Left renal cortex interstitium (tissue), 4 donors: Measurements from ENCODE around the gene PNKD. TPM values are rescaled to one million over a fixed set of nuclear protein-coding genes. Genes with fewer than 3 reads are reported as not detected.
"Not testable (repeated sequence)": the region's sequence is repeated elsewhere in the genome, so short reads cannot be mapped to it uniquely, and the experiment has no call there.

Experiments
- DNase-seq, 4 donors: peaks; one replicate each; pipeline ENCODE4 v3.0.0-alpha.2; 2013; ENCODE audit warnings: low read depth in 4 of 4, low spot score in 2 of 4, missing footprints in 1 of 4
- polyA plus RNA-seq, 4 donors: library from polyadenylated mRNA; unstranded; fragments of 120-200 nt; gene quantifications; one replicate each; pipeline ENCODE4 v1.2.1, GENCODE V29; 2013; ENCODE audit not compliant: insufficient read length in 4 of 4

The PNKD gene
- polyA plus RNA-seq, 4 donors = 102 to 133 (median 119) TPM

DNA sequence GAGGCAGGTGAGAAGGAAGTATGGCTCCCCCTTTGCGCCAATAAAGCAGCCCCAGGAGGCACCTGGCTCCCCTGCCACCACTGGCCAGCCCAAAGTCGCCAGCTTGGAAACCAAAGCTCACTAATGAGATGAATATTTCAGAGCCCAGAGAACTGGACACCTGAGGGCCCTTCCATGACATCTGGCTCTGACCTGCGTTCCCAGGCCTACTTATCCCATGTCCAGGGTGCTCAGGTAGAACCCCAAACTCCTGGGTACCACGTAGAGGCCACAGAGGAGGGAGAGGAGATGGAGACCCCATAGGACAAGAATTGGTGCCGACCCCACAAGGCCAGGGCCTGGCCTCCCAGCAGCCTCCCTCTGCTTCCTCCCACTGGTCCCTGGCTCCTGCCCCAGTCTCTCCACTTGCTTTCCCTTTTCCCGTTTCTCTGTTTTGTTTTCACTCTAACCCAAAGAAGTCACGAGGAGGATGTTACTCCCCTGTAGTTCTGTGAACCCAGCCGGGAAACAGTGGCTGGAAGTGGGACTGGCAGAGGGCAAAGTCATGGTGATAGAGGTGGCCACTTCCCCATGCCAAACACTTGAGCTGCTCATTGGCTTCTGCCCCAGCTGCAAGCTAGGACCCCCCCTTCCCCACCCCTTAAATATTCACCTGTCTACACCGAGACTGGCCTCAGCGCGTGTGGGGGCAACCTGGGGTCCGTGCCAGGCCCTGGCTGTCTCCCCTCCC, 21.2 kb downstream of the PNKD start:
- no peak for DNase-seq

DNA sequence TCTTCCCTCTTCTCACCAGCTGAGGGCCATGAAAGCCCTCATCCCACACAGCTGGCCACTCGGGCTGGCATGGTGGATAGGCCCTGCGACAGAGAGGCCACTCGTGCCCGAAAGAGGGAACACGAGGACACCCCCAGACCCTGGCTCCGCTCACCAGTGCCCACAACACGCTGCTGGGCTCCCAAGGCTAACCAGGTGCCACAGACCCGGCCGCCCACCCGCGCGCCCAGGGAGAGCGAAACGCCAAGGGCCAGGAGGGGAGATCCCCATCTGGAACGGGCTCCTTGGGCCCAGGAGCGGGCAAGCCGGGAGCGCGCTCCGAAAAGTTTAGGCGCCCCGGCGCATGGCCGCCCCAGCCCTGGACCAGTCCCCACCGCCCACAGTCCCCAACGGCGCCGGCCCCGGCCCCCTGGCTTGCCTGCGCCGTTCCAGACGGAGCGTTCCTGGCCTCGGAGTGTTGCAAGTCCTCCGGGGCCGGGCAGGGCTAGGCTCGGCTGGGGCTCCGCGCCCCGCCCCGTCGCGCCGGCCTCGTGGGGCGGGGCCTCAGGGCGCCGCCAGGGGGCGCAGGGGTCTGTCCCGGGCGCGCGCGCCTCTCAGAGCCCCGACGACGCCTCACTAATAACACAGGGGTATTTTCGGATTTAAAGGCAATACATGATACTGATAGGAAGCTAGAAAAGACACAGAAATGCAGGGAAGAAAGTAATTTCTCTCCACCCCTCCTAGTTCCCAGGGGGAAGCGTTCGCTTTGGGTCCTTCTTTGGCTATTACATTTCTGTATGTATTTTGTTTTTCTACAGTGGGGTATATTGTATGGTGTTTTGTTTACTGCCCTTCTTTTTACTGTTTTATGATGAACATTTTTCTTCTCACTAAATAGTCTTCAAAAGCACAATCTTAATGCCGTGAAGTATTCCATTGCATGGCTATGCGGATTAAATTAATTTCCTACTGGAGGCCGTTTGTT, 22.0 kb downstream of the PNKD start, which contains the start of gene TMBIM1:
Gene TMBIM1 (minus strand): TSS at position 456 of the 967 bp plus-strand sequence. CDS start 10,362 bp downstream, outside the sequence.
- no peak for DNase-seq

DNA sequence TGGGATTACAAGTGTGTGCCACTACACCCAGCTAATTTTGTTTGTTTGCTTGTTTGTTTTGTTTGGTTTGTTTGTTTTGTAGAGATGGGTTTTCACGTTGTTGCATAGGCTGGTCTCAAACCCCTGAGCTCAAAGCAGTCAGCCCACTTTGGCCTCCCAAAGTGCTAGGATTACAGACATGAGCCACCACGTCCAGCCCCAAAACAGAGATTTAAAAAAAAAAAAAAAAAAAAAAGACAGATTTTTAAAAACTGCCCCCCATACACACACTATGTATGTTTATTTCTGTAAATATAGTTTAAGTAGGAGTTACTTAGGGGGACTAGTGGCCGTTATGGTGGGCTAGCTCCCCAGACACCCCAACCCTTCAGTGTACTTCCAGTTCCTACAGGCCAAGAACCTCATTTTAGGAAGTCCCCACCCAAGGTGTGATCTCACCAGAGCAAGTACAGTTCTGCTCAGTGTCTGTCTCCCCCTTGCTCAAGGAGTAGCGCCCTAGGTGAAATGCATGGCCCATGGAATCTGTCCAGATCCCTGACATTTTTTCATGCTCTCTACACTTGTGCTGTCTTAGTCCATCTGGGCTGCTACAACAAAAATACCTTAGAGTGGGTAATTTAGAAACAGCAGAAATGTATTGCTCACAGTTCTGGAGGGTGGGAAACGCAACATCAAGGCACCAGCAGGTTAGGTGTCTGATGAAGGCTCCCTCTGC, 23.6 kb downstream of the PNKD start:
- DNase-seq = no peak

DNA sequence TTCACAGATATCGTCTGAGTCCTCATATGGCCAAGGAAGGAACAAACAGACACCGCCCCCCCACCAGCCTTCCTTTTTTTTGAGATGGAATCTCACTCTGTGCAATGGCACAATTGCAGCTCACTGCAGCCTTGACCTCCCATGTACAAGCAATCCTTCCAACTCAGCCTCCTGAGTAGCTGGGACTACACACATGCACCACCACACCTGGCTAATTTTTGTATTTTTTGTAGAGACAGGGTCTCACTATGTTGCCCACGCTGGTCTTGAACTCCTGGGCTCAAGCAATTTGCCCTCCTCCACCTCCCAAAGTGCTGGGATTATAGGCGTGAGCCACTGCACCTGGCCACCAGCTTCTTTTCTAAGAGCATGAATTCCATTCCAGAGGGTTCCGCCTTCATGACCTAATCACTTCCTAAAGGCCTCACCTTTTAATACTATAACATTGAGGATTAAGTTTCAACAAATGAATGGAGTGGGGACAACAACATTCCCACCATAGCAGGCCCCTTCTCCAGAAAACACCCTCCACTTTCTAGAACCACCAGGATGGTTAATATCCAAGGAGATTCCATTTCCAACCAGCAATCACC, 24.2 kb downstream of the PNKD start:
- no peak for DNase-seq

DNA sequence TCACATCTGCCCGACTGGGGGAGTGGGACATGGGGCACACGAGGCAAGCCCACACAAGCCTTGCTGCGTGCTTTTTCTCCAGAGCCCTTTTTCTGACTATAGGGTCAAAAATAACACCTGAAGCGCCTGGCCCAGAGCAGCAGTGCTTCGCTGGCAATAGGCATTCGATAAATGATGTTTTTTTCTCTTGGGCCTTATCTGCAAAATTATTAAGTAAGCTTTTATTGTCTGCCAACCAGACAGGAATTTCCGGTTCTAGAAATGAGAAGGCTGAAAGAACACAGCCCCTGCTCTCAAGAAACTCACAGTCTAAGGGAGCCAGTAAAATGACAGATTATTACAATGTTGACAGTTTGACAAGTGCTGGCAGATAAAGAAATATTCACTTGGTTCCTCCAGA, 24.7 kb downstream of the PNKD start:
- no peak for DNase-seq

DNA sequence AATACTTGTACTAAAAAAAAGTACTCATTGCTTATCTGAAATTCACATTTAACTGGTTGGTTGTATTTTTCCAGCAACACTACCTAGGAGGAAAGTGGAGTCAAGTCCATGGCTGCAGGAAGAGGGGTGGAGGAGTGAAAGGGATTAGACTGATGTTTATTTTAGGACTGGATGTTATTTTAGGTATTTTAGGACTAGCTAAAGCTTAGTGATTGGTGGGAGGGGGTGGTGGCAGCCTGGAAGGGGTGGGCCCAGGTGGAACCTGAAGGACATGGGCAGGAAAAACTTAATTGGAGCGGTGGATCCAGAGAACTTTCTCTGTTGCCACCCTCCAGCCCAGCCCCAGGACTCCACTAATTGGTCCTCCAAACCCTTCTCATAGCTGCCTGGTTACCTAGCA, 25.9 kb downstream of the PNKD start:
- no peak for DNase-seq

DNA sequence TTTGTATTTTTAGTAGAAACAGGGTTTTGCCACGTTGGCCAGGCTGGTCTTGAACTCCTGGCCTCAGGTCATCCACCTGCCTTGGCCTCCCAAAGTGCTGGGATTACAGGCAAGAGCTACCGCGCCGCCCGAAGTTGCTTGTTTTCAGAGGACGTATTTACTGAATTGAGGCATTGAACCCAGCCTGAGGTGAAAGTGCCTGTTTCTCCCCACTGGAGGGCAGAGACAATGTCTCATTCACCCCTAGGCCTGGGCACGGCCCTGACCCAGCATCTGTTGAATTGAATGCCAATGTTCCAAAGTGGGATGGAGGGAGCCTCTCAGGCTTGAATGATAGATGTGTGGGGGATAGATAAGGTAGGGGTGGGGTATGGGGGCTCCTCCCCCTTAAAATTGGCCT, 26.5 kb downstream of the PNKD start:
- DNase-seq = no peak

DNA sequence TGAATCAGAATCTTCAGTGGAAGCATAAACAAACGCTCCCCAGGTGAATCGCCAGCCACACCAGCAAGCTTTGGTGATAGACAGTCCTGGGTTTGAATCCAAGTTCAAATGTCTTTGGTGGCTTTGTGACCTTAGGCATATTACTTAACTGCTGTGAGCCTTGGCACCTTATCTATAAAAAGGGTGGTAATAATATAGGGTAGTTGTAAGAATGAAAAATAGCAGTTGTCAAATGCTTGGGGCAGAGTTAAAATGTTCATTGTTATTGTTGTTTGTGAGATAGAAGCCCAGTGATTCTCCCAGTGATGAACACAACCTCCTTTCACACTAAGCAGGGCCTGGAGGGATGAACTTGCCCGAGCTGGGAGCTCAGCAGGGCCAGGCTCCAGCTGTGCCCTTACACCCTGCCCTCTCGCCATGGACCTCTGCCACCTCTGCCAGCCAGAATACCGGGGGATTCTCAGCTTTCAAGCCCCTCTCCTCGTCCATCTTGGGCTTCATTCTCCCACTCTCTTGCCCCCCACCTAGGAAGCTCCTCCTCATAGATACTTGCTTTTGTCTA, 28.1 kb downstream of the PNKD start:
- no peak for DNase-seq

DNA sequence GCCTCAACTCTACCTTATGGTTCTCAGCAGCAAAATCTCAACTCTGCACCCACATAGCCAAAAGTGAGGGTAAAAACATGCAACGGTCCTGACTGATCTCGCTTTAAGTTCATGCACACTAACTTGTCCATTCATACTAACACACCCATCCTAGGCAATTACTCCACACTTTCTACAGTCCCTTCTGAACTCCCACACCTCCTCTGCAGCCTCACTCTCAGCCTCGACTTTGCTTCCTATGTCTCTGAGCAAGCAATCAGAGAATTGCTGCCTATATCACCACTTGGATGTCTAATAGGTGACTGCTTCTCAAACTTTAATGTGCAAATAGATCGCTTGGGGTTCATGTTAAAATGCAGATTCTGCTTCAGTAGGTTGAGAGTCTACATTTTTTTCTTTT, 29.8 kb downstream of the PNKD start:
- no peak for DNase-seq

DNA sequence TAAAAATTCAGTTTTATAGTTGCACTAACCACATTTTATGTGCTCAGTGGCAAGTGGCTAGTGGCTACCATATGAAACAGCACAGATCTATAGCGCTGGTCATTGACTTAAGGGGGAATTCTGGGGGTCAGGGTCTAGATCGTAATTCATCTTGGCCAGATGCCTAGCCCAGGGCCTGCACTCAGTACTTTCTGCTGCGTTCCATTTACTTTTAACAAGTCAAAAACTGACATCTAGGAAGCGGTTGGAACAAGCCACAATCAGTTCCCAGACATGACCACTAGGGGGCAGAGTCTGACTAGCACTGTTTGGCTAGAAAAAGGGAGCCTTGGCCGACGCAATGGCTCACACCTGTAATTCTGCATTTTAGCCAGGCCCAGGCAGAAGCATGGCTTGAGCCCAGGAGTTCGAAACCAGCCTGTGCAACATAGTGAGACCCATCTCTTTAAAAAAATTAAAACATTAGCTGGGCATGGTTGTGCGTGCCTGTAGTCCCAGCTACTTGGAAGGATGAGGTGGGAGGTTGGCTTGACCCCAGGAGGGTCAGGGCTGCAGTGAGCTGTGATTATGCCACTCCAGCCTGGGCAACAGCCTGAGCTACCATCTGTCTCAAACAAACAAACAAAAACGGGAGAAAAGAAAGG, 31.0 kb downstream of the PNKD start:
- peak in 3 of 4 donors; percentile 78 to 92 (median 81) for DNase-seq

DNA sequence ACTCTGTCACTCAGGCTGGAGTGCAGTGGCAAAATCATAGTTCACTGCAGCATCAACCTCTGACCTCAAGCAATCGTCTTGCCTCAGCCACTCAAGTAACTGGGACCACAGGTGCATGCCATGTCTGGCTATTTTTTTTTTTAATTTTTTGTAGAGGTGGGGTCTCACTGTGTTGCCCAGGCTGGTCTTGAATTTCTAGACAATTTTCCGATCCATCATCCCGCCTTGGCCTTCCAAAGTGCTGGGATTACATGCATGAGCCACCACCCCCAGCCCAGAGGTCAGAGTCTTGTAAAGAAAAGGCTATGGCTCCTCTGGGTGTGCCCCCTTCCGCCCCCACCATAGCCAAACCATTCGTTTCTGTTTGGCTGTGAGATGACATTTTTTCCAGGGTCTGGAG, 35.1 kb downstream of the PNKD start:
- no peak for DNase-seq

DNA sequence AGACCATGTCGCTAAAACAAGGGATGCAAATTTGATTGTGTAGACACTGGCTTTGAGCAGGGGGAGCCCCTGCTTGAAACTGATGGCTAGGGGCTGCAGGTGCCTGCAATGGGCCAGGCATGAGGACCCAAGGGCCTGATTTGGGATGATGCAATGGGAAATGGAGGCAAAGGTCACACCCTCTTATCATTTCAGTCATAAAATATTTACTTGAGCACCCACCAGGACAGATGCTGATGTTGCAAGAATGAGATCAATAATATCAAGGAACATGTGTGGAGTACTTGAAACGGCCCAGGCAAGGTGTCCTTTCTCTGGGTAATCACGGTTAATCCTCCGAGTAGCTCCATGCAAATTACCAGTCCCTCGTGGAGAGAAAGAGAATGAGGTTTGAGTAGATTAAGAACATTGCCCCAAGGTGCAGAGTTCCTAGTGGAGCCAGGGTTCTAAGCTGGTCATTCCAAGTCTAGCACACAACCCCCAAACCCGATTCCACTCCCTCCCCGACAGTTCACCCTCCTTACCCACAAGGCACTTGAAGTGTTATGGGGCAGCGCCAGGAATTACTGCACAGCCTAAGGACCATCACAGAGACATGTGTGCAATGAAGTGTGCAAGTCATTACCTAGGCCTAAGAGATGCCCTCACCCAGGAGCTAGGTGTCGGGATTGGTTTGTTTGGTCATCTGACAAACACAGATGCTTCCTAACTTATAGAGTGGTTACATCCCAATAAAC, 36.0 kb downstream of the PNKD start:
- DNase-seq = no peak

DNA sequence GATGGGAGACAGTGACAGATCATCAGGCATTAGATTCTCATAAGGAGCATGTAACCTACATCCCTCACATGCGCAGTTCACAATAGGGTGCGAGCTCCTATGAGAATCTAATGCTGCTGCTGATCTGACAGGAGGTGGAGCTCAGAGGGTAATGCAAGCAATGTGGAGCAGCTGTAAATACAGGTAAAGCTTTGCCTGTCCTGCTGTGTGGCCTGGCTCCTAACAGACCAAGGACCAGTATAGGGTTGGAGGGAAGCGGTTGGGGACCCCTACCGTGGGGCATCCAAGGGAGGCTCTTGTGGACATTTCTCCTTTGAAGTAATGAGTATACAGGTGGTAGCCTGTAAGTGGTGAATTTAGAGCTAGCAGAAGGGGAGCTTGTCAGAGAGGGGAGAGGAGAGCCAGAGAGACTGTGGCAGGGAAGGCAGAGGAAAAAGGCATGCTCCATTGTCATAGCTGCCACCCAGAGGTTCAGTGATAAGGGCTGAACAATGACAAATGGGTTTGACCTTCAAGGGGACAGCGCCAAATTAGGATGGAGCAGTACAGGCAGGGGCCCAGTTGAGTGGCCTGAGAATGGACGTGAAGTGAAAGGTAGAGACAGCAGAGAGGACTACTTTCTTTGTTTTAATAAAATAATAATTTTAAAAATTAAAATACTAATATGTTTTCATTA, 37.2 kb downstream of the PNKD start:
- DNase-seq = no peak

DNA sequence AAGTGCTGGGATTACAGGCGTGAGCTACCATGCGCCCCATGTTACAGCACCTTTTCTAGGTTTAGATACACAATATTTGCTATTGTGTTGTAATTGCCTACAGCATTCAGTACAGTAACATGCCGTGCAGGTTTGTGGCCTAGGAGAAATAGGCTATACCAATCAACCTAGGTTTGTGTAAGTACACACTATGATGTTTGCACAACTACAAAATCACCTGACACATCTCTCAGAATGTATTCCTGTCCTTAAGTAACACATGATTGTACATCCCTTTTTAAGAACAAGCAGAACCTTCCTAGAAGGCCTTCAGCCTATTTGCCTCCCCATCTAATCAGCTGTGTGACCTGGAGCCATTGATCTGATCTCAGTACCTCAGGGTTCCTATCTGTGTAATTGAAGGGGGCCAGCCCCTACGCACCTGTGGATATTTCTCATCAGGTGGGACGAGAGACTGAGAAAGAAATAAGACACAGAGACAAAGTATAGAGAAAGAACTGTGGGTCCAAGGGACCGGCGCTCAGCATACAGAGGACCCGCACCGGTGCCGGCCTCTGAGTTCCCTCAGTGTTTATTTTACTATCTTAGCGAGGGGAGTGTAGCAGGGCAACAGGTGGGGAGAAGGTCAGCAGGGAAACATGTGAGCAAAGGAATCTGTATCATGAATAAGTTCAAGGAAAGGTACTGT, 40.7 kb downstream of the PNKD start:
- no peak for DNase-seq

DNA sequence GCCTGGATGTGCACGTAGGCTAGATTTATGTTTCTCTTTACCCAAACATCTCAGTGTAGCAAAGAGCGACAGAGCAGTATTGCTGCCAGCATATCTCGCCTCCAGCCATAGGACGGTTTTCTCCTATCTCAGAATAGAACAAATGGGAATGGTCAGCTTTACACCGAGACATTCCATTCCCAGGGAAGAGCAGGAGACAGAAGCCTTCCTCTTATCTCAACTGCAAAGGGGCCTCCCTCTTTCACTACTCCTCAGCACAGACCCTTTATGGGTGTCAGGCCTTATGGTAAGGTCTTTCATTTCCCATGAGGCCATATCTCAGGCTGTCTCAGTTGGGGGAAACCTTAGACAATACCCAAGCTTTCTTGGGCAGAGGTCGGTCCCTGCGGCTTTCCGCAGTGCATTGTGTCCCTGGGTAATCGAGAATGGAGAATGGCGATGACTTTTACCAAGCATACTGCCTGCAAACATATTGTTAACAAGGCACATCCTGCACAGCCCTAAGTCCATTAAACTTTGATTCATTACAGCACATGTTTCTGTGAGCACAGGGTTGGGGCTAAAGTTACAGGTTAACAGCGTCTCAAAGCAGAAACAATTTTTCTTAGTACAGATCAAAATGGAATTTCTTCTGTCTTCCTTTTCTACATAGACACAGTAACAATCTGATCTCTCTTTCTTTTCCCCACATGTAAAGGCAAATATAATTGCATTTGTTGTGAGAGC, 41.4 kb downstream of the PNKD start:
- not testable (repeated sequence) for DNase-seq

DNA sequence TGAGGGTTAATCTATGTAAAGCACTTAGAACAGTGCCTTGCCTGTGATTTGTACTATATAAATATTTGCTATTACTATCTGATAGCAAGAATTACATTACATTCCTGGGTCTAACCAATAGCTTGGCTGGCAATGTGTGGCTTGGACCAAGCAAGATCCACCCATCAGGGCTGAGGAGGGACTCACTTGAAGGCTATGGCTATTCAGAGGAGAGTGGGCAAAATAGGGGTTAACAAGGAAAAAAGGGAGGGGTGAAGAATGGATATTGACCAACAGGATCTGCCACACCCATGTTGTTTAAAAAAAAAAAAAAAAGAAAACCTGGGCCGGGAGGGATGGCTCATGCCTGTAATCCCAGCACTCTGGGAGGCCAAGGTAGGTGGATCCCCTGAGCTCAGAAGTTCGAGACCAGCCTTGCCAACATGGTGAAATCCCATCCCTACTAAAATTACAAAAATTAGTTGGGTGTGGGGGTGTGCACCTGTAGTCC, 42.0 kb downstream of the PNKD start:
- no peak for DNase-seq

DNA sequence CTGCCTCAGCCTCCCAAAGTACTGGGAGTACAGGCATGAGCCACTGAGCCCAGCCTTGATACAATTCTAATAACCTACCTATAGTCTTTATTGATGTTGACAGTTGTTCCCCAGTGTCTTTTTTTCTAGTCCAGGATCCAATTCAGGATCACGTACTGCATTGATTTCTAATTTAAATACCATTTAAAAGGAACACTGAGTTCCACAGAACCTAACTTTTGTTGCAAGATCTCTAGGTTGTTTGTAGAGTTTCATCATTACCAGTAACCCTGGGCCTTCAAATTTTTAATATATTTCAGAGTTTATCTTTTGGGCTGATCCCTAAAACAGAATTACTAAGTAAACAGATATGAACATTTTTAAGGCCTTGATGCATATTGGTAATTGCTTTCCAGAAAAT, 43.0 kb downstream of the PNKD start:
- DNase-seq = no peak
